Measurements from ENCODE around the gene CNTN1. TPM values are rescaled to one million over a fixed set of nuclear protein-coding genes. Genes with fewer than 3 reads are reported as not detected.

The CNTN1 gene
- total and polyA plus RNA-seq, 2 of the 13 experiments (the other 11 are each of a cell fraction or from before 2014, with no cell fraction given), result 0.01 to 0.07 TPM

- H3K79me2 ChIP-seq (ENCODE audit: insufficient read depth, low read length), result no peaks in the 10 kb centered on the region
- no peak overlapping the region for H3K4me2 ChIP-seq (ENCODE audit: low read depth, low read length)
- H3K4me1 ChIP-seq (ENCODE audit: insufficient read depth, low read length), result no peaks in the 10 kb centered on the region
- H3K9me3 ChIP-seq (ENCODE audit: low read length), result no peaks in the 10 kb centered on the region; the same call in 1 of the 2 replicates
- H4K20me1 ChIP-seq (ENCODE audit: insufficient read depth, low read length), result no peaks in the 10 kb centered on the region
- BruUV-seq (replicated peaks), result no TSS peak
- intact Hi-C loops (cut with micrococcal nuclease; ENCODE audit: unreplicated experiment) (no loop called here), in situ Hi-C loops (cut with HindIII; ENCODE audit: extremely low pct_ligation_motif_present, low pct_unique_long_range_greater_than_20kb) (no loop called here)
- no peak for DNase-seq (ENCODE audit: low spot score)
- no peak overlapping the region for H3K4me3 ChIP-seq (replicated peaks in 1 of 3; ENCODE audit: insufficient read depth in 1 of 3, low read depth in 2 of 3, low read length in 3 of 3)
- POLR2A ChIA-PET, result no interaction called here
- 4% methylated on average over 1 of the region's 1 CpG for WGBS (ENCODE audit: low lambda C conversion rate)
- no peak for TF ChIP-seq ZBTB20 (CRISPR knock-in tag; IDR thresholded peaks at IDR 0.05; ENCODE audit: borderline replicate concordance, low read depth)
- no peak for FAIRE-seq
- no peak overlapping the region for H2AFZ ChIP-seq (ENCODE audit: low read length)
- no peak for ATAC-seq
- H3K27me3 ChIP-seq (ENCODE audit: control insufficient read depth in 1 of 2, insufficient read depth in 2 of 2, low read length in 2 of 2), result no peaks in the 10 kb centered on the region
- H3K36me3 ChIP-seq (replicated peaks in 1 of 2; ENCODE audit: control insufficient read depth in 1 of 2, insufficient read depth in 2 of 2, low read length in 2 of 2), result no peaks in the 10 kb centered on the region
- CTCF ChIA-PET (ENCODE audit: low intra/inter-chr PET ratio, low total read pairs), result no interaction called here
- no peak overlapping the region for H3K27ac ChIP-seq (ENCODE audit: extremely low read length, insufficient read depth, low read length)
- H3K9ac ChIP-seq (ENCODE audit: insufficient read depth, low read depth, low read length), result no peak overlapping the region
Observed at GRCh38 chr12:40663781-40664180, 28.5 kb upstream of the CNTN1 start.

- DNase-seq (ENCODE audit: low spot score), result no peak
- Histone ChIP-seq H3K4me3 (replicated peaks in 1 of 3; ENCODE audit: insufficient read depth in 1 of 3, low read depth in 2 of 3, low read length in 3 of 3) (no peak overlapping the region), H3K79me2 (ENCODE audit: insufficient read depth, low read length) (no peaks in the 10 kb centered on the region), H3K9ac (ENCODE audit: insufficient read depth, low read depth, low read length) (no peak overlapping the region), H2AFZ (ENCODE audit: low read length) (no peak overlapping the region), H3K9me3 (ENCODE audit: low read length) (no peaks in the 10 kb centered on the region), H3K27ac (ENCODE audit: extremely low read length, insufficient read depth, low read length) (no peak overlapping the region), H4K20me1 (ENCODE audit: insufficient read depth, low read length) (no peaks in the 10 kb centered on the region), H3K4me2 (ENCODE audit: low read depth, low read length) (no peak overlapping the region), H3K36me3 (replicated peaks in 1 of 2; ENCODE audit: control insufficient read depth in 1 of 2, insufficient read depth in 2 of 2, low read length in 2 of 2) (no peaks in the 10 kb centered on the region), H3K4me1 (ENCODE audit: insufficient read depth, low read length) (no peaks in the 10 kb centered on the region), H3K27me3 (ENCODE audit: control insufficient read depth in 1 of 2, insufficient read depth in 2 of 2, low read length in 2 of 2) (no peaks in the 10 kb centered on the region)
- intact Hi-C loops (cut with micrococcal nuclease; ENCODE audit: unreplicated experiment) (no loop called here), in situ Hi-C loops (cut with HindIII; ENCODE audit: extremely low pct_ligation_motif_present, low pct_unique_long_range_greater_than_20kb) (no loop called here)
- ChIA-PET CTCF (ENCODE audit: low intra/inter-chr PET ratio, low total read pairs) (no interaction called here), POLR2A (no interaction called here)
- 0% methylated on average over 1 of the region's 1 CpG for WGBS (ENCODE audit: low lambda C conversion rate)
- BruUV-seq (replicated peaks), result no TSS peak
- FAIRE-seq, result no peak
- TF ChIP-seq ZNF513 (CRISPR knock-in tag; conservative IDR thresholded peaks at IDR 0.05) (no peak), ZFP1 (CRISPR knock-in tag; IDR thresholded peaks at IDR 0.05) (no peak), RERE (CRISPR knock-in tag; IDR thresholded peaks at IDR 0.05; ENCODE audit: low read depth) (no peak), ZNF570 (CRISPR knock-in tag; IDR thresholded peaks at IDR 0.05; ENCODE audit: borderline replicate concordance) (no peak), HDAC6 (IDR thresholded peaks at IDR 0.05; ENCODE audit: low read depth, low read length) (no peak), ZNF414 (CRISPR knock-in tag; IDR thresholded peaks at IDR 0.05) (no peak), ZC3H4 (CRISPR knock-in tag; IDR thresholded peaks at IDR 0.05; ENCODE audit: borderline replicate concordance) (no peak), ZNF292 (CRISPR knock-in tag; IDR thresholded peaks at IDR 0.05; ENCODE audit: borderline replicate concordance, low read depth) (no peak), ZNF546 (CRISPR knock-in tag; conservative IDR thresholded peaks at IDR 0.05) (no peak), TBX3 (IDR thresholded peaks at IDR 0.05; ENCODE audit: borderline replicate concordance) (no peak), PAX8 (CRISPR knock-in tag; IDR thresholded peaks at IDR 0.05; ENCODE audit: borderline replicate concordance) (no peak)
- no peak for ATAC-seq
Observed at GRCh38 chr12:40668099-40668529, 24.1 kb upstream of the CNTN1 start.

Data from HepG2 (cell line).